ENCODE measurements around the gene TRIP13.
"Not testable (repeated sequence)": the region's sequence is repeated elsewhere in the genome, so short reads cannot be mapped to it uniquely, and the experiment has no call there.

Gene TRIP13

GRCh38 chr5:940741-941140 lies 48.1 kb downstream of the TRIP13 start:
- not testable (repeated sequence) for ATAC-seq
- TF ChIP-seq ZNF8 (CRISPR knock-in tag; IDR thresholded peaks at IDR 0.05), result 0 out of 2 replicates have a peak, but pooled peaks have one; percentile 28

GRCh38 chr5:943201-943917 lies 50.7 kb downstream of the TRIP13 start:
- ATAC-seq, result no peak
- TF ChIP-seq ZNF565 (CRISPR knock-in tag; conservative IDR thresholded peaks at IDR 0.05; ENCODE audit: low read depth), result no peak
- no peak for TF ChIP-seq BACH2 (CRISPR knock-in tag; IDR thresholded peaks at IDR 0.05; ENCODE audit: borderline replicate concordance)
- TF ChIP-seq TSHZ2 (CRISPR knock-in tag; IDR thresholded peaks at IDR 0.05), result no peak
- no peak for TF ChIP-seq ESRRG (CRISPR knock-in tag; IDR thresholded peaks at IDR 0.05)
- no peak for TF ChIP-seq OSR1 (CRISPR knock-in tag; IDR thresholded peaks at IDR 0.05)
- TF ChIP-seq TOX (CRISPR knock-in tag; IDR thresholded peaks at IDR 0.05; ENCODE audit: borderline replicate concordance), result no peak
- TF ChIP-seq ZFP3 (CRISPR knock-in tag; IDR thresholded peaks at IDR 0.05), result no peak
- TF ChIP-seq POU6F1 (CRISPR knock-in tag; IDR thresholded peaks at IDR 0.05; ENCODE audit: borderline replicate concordance, low read depth), result no peak
- no peak for TF ChIP-seq SNAI2 (CRISPR knock-in tag; IDR thresholded peaks at IDR 0.05)
- TF ChIP-seq ZC3H10 (CRISPR knock-in tag; IDR thresholded peaks at IDR 0.05), result no peak
- TF ChIP-seq RARB (CRISPR knock-in tag; IDR thresholded peaks at IDR 0.05), result no peak
- TF ChIP-seq, protein P1, sequence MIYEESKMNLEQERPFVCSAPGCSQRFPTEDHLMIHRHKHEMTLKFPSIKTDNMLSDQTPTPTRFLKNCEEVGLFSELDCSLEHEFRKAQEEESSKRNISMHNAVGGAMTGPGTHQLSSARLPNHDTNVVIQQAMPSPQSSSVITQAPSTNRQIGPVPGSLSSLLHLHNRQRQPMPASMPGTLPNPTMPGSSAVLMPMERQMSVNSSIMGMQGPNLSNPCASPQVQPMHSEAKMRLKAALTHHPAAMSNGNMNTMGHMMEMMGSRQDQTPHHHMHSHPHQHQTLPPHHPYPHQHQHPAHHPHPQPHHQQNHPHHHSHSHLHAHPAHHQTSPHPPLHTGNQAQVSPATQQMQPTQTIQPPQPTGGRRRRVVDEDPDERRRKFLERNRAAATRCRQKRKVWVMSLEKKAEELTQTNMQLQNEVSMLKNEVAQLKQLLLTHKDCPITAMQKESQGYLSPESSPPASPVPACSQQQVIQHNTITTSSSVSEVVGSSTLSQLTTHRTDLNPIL (CRISPR knock-in tag; IDR thresholded peaks at IDR 0.05; ENCODE audit: low read depth), result no peak

GRCh38 chr5:943918-944620 lies 51.4 kb downstream of the TRIP13 start:
- TF ChIP-seq ZNF565 (CRISPR knock-in tag; conservative IDR thresholded peaks at IDR 0.05; ENCODE audit: low read depth) (no peak), RARB (CRISPR knock-in tag; IDR thresholded peaks at IDR 0.05) (no peak), ZNF70 (CRISPR knock-in tag; IDR thresholded peaks at IDR 0.05) (no peak), TSHZ2 (CRISPR knock-in tag; IDR thresholded peaks at IDR 0.05) (no peak), CSRNP3 (CRISPR knock-in tag; IDR thresholded peaks at IDR 0.05) (no peak), CSDC2 (CRISPR knock-in tag; IDR thresholded peaks at IDR 0.05) (no peak), ZC3H10 (CRISPR knock-in tag; IDR thresholded peaks at IDR 0.05) (no peak), ZFP30 (CRISPR knock-in tag; IDR thresholded peaks at IDR 0.05) (no peak), OSR1 (CRISPR knock-in tag; IDR thresholded peaks at IDR 0.05) (no peak), ZFP3 (CRISPR knock-in tag; IDR thresholded peaks at IDR 0.05) (no peak), GLIS3 (CRISPR knock-in tag; IDR thresholded peaks at IDR 0.05) (no peak), TOX (CRISPR knock-in tag; IDR thresholded peaks at IDR 0.05; ENCODE audit: borderline replicate concordance) (no peak), ARNTL (CRISPR knock-in tag; IDR thresholded peaks at IDR 0.05; ENCODE audit: borderline replicate concordance, low read depth) (no peak), TCF4 (CRISPR knock-in tag; IDR thresholded peaks at IDR 0.05; ENCODE audit: borderline replicate concordance) (no peak), PPARA (CRISPR knock-in tag; IDR thresholded peaks at IDR 0.05; ENCODE audit: borderline replicate concordance) (no peak), ZNF8 (CRISPR knock-in tag; IDR thresholded peaks at IDR 0.05) (no peak), BACH2 (CRISPR knock-in tag; IDR thresholded peaks at IDR 0.05; ENCODE audit: borderline replicate concordance) (no peak)
- TF ChIP-seq, protein P1 (CRISPR knock-in tag; IDR thresholded peaks at IDR 0.05; ENCODE audit: low read depth), result no peak
- TF ChIP-seq, protein P2, sequence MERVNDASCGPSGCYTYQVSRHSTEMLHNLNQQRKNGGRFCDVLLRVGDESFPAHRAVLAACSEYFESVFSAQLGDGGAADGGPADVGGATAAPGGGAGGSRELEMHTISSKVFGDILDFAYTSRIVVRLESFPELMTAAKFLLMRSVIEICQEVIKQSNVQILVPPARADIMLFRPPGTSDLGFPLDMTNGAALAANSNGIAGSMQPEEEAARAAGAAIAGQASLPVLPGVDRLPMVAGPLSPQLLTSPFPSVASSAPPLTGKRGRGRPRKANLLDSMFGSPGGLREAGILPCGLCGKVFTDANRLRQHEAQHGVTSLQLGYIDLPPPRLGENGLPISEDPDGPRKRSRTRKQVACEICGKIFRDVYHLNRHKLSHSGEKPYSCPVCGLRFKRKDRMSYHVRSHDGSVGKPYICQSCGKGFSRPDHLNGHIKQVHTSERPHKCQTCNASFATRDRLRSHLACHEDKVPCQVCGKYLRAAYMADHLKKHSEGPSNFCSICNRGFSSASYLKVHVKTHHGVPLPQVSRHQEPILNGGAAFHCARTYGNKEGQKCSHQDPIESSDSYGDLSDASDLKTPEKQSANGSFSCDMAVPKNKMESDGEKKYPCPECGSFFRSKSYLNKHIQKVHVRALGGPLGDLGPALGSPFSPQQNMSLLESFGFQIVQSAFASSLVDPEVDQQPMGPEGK (CRISPR knock-in tag; IDR thresholded peaks at IDR 0.05; ENCODE audit: borderline replicate concordance), result no peak
- ATAC-seq, result no peak; the same call in 2 of the 3 replicates
